T-helper 1 cell (primary cell): Measurements from ENCODE around the gene BFSP1.

Experiments
- DNase-seq, 5 donors: peaks; one replicate each; pipeline ENCODE4 v3.0.0-alpha.2; 2012 to 2020

Gene BFSP1

GRCh38 chr20:17460119-17460518 is 71.1 kb downstream of the BFSP1 start:
- DNase-seq, result no peak

- DNase-seq, result no peak
These were observed 73.5 kb downstream of the BFSP1 start for GRCh38 chr20:17457588-17458190.

- no peak for DNase-seq
These were observed 74.1 kb downstream of the BFSP1 start for GRCh38 chr20:17457079-17457478.

- DNase-seq, result no peak
These were observed 74.9 kb downstream of the BFSP1 start for GRCh38 chr20:17456279-17456678.

GRCh38 chr20:17453592-17453991 is 77.6 kb downstream of the BFSP1 start:
- DNase-seq, result no peak

GRCh38 chr20:17452441-17452840 is 78.7 kb downstream of the BFSP1 start:
- DNase-seq, result no peak

- DNase-seq, result no peak
These were observed 82.1 kb downstream of the BFSP1 start for GRCh38 chr20:17449031-17449430.

- no peak for DNase-seq
These were observed 83.1 kb downstream of the BFSP1 start for GRCh38 chr20:17448071-17448470.

- DNase-seq, result no peak
These were observed 85.0 kb downstream of the BFSP1 start for GRCh38 chr20:17446171-17446570.

- DNase-seq, result no peak
These were observed 85.6 kb downstream of the BFSP1 start for GRCh38 chr20:17445543-17445942.

GRCh38 chr20:17444091-17444490 is 87.1 kb downstream of the BFSP1 start:
- DNase-seq, result no peak
